Endothelial cell of umbilical vein (primary cell): ENCODE data around the gene PPP1R12C. TPM values are rescaled to one million over a fixed set of nuclear protein-coding genes. Genes with fewer than 3 reads are reported as not detected.
"Not testable (repeated sequence)": the region's sequence is repeated elsewhere in the genome, so short reads cannot be mapped to it uniquely, and the experiment has no call there.

Experiments
- BruUV-seq: library from RNA; stranded (reverse); fragments of 400-500 nt; replicated peaks from 2 replicates; lab custom pipeline; 2021; lab: Mats Ljungman, UMichigan
- CTCF ChIA-PET: fragments of 300-600, 350-600 bp; sonication (Branson Sonifier 250); formaldehyde crosslinking; loops from one replicate; lab custom pipeline; 2021; ENCODE audit warnings: antibody characterized with exemption, inconsistent platforms; lab: Charles Lee
- POLR2A ChIA-PET: fragments of 300-600, 350-600 bp; sonication (Branson Sonifier 250); formaldehyde crosslinking; loops from one replicate; lab custom pipeline; 2021; ENCODE audit warnings: antibody characterized with exemption, inconsistent platforms; lab: Charles Lee
- DNase-seq: peaks from one replicate; pipeline ENCODE4 v3.0.0-alpha.2; 2011; ENCODE audit warnings: low read depth, low spot score
- FAIRE-seq: peaks from 2 replicates; lab custom pipeline; 2011; peaks lifted over from hg19 to GRCh38; lab: Jason Lieb, UNC
- H2AFZ ChIP-seq: 2 replicates; pipeline ENCODE4 v1.6.0; 2012; ENCODE audit warnings: low read depth, low read length, control low read depth, inconsistent platforms
- H3K27ac ChIP-seq: 2 replicates; pipeline ENCODE4 v1.5.1; 2011; ENCODE audit warnings: low read depth, mild to moderate bottlenecking, control low read depth, low read length, moderate library complexity; ENCODE audit not compliant: insufficient read depth
- H3K27me3 ChIP-seq, 2 experiments: 2 replicates each; pipeline versions ENCODE4 v1.6.0 to v1.6.1; 2011; ENCODE audit warnings: low read length in 2 of 2, mixed read lengths in 1 of 2; ENCODE audit not compliant: control insufficient read depth in 2 of 2, insufficient read depth in 2 of 2
- H3K36me3 ChIP-seq, 2 experiments: 2 replicates in 1 of 2; 3 replicates in 1 of 2; pipeline ENCODE4 v1.5.1; 2011; ENCODE audit warnings: low read length in 2 of 2, mild to moderate bottlenecking in 1 of 2, moderate library complexity in 1 of 2; ENCODE audit not compliant: control insufficient read depth in 2 of 2, insufficient read depth in 2 of 2; ENCODE audit errors: extremely low read depth in 1 of 2
- H3K4me1 ChIP-seq: 3 replicates; pipeline ENCODE4 v1.5.1; 2011; ENCODE audit warnings: mild to moderate bottlenecking, low read length; ENCODE audit not compliant: control insufficient read depth, insufficient read depth; ENCODE audit errors: extremely low read depth
- H3K4me2 ChIP-seq: 2 replicates; pipeline ENCODE4 v1.6.1; 2011; ENCODE audit warnings: low read length, control low read depth, mixed read lengths; ENCODE audit not compliant: insufficient read depth
- H3K4me3 ChIP-seq, 3 experiments: fragments of 200-600 bp in 1 of 3; sonication (generic), shearing (Covaris generic) in 1 of 3; replicated peaks in 1 of 3; 2 replicates each; pipeline ENCODE4 v1.5.1; 2011 to 2016; ENCODE audit warnings: control low read depth in 3 of 3, low read length in 3 of 3, mild to moderate bottlenecking in 2 of 3, inconsistent platforms in 1 of 3, low read depth in 1 of 3, moderate library complexity in 1 of 3; ENCODE audit not compliant: insufficient read depth in 1 of 3
- H3K79me2 ChIP-seq: 2 replicates; pipeline ENCODE4 v1.6.0; 2012; ENCODE audit warnings: low read length, inconsistent platforms; ENCODE audit not compliant: control insufficient read depth, insufficient read depth
- H3K9ac ChIP-seq: replicated peaks from 2 replicates; pipeline ENCODE3; 2011; ENCODE audit warnings: low read length, control low read depth; ENCODE audit not compliant: insufficient read depth; ENCODE audit errors: extremely low read depth
- H3K9me1 ChIP-seq: replicated peaks from 3 replicates; pipeline ENCODE4 v1.6.0; 2011; ENCODE audit warnings: mild to moderate bottlenecking, low read length; ENCODE audit not compliant: control insufficient read depth, insufficient read depth; ENCODE audit errors: extremely low read depth
- H3K9me3 ChIP-seq: replicated peaks from 2 replicates; pipeline ENCODE4 v1.5.1; 2012; ENCODE audit warnings: low read length, inconsistent platforms; ENCODE audit not compliant: control insufficient read depth, insufficient read depth
- H4K20me1 ChIP-seq: replicated peaks from 2 replicates; pipeline ENCODE3; 2011; ENCODE audit warnings: mild to moderate bottlenecking, low read length; ENCODE audit not compliant: control insufficient read depth, insufficient read depth; ENCODE audit errors: extremely low read depth
- EZH2 ChIP-seq: IDR thresholded peaks from 2 replicates; pipeline ENCODE4 v1.6.1; 2012; ENCODE audit warnings: borderline replicate concordance, low read depth, mild to moderate bottlenecking, moderate library complexity, low read length, inconsistent platforms; ENCODE audit not compliant: severe bottlenecking
- FOS ChIP-seq: IDR thresholded peaks from 2 replicates; pipeline ENCODE4 v1.6.1; 2011; ENCODE audit warnings: mild to moderate bottlenecking, low read length, moderate library complexity, borderline replicate concordance; ENCODE audit not compliant: insufficient read depth
- GATA2 ChIP-seq: IDR thresholded peaks from 2 replicates; pipeline ENCODE4 v1.7.0; 2011; ENCODE audit warnings: low read depth, mild to moderate bottlenecking, moderate library complexity, mixed read lengths, low read length; ENCODE audit not compliant: insufficient read length, insufficient read depth
- JUN ChIP-seq: IDR thresholded peaks from 2 replicates; pipeline ENCODE4 v1.6.1; 2011; ENCODE audit warnings: borderline replicate concordance, low read depth; ENCODE audit not compliant: insufficient read length, insufficient read depth
- MYC ChIP-seq: IDR thresholded peaks from one replicate; pipeline ENCODE4 v1.6.1; 2011; ENCODE audit warnings: mild to moderate bottlenecking, low read depth, low read length
- POLR2A ChIP-seq: IDR thresholded peaks from 2 replicates; pipeline ENCODE4 v1.6.1; 2012; ENCODE audit warnings: low read depth, mild to moderate bottlenecking, control low read depth, low read length
- POLR2AphosphoS5 ChIP-seq: IDR thresholded peaks from 2 replicates; pipeline ENCODE4 v1.6.1; 2012; ENCODE audit warnings: low read depth, mild to moderate bottlenecking, control low read depth, low read length, moderate library complexity; ENCODE audit not compliant: insufficient read depth
- dilution Hi-C: fragments of 300-500 bp; cut with MboI; formaldehyde crosslinking; loops from one replicate; pipeline ENCODE4 v1.15.0; 2019; ENCODE audit warnings: low sequenced_read_pairs; ENCODE audit not compliant: extremely low pct_ligation_motif_present
- intact Hi-C: fragments of 100-400 bp; cut with micrococcal nuclease; formaldehyde crosslinking; loops from one replicate; pipeline ENCODE4 v1.10.0; 2022
- polyA plus RNA-seq, 4 experiments: library from polyadenylated mRNA; depleted of rRNA in 3 of 4; stranded (reverse) in 3 of 4; unstranded in 1 of 4; fragments of >200 nt; gene quantifications; 2 replicates each; pipeline versions ENCODE4 v1.2.1 to v1.2.3, GENCODE V29; 2011 to 2012; ENCODE audit warnings: missing spikeins in 1 of 4
- total RNA-seq: library from RNA; stranded (reverse); gene quantifications from 2 replicates; pipeline ENCODE4 v1.2.3, GENCODE V29; 2021
- TF ChIP-seq, protein P1 (sequence below), 2 donors: IDR thresholded peaks; 1 replicate in 1 of 2; 2 replicates in 1 of 2; pipeline ENCODE4 v1.5.1; 2011; ENCODE audit warnings: low read length in 2 of 2, mild to moderate bottlenecking in 2 of 2, moderate library complexity in 2 of 2, control low read depth in 1 of 2, inconsistent platforms in 1 of 2, low read depth in 1 of 2; ENCODE audit not compliant: insufficient read depth in 1 of 2; ENCODE audit errors: extremely low read depth in 1 of 2
- TF ChIP-seq, protein P2 (sequence below): IDR thresholded peaks from 2 replicates; pipeline ENCODE4 v1.6.1; 2011; ENCODE audit not compliant: insufficient read depth, insufficient read length

PPP1R12C gene
- total and polyA plus RNA-seq, 2 donors (not counting 3 experiments of a cell fraction or from before 2014, with no cell fraction given): 69.5 to 149 TPM

DNA sequence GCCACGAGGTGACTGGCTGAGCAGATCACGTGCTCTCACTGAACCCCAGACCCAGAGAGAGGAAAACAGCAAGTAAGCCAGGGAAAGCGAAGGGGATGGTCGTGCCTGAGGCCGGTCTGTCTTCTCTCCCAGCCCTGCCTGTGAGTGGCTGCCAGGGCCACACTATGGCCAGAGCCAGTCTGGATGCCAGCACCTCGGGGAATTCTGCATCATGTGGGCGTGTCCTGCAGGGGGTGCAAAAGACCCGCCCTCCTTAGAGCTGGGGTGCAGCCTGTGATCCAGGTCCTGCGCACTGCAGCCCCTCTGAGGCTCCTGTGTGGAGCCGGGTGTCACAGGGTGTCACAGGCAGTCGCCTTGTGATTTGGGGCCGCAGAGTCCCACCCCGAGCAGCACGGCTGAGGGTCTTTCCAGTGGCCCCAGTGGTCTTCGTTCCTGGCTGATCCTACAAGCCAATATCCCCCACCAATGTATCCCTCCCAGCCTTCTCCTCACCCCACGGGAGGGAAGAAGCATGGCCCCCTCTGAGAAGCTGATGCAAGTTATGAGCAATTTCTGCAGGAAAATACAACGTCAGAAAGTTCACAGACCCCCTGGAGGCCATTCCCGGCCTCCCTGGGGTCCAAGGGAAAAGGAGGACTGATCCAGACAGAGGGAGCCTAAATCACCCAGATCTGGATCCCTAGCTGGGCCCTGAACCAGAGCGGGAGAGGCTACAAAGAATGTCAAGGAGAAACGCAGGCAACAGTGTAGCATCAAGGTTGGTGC lies 7.7 kb downstream of the PPP1R12C start:
- peaks cover 42% of the 10 kb centered on the region for H3K79me2 ChIP-seq
- H3K36me3 ChIP-seq: peaks cover 2 to 4% of the 10 kb centered on the region in 2 experiments
- DNase-seq (no peak), FAIRE-seq (no peak)
- no peaks in the 10 kb centered on the region for H3K27me3 ChIP-seq
- no peak overlapping the region for H3K9ac ChIP-seq
- no peak overlapping the region for H3K4me2 ChIP-seq
- dilution Hi-C loops: no loop called here
- no peaks in the 10 kb centered on the region for H4K20me1 ChIP-seq
- H3K27ac ChIP-seq: no peak overlapping the region
- no peaks in the 10 kb centered on the region for H3K9me1 ChIP-seq
- H2AFZ ChIP-seq: no peak overlapping the region
- CTCF ChIA-PET: no interaction called here
- H3K9me3 ChIP-seq: no peaks in the 10 kb centered on the region
- H3K4me1 ChIP-seq: no peaks in the 10 kb centered on the region
- intact Hi-C loops: no loop called here
- no TSS peak for BruUV-seq
- TF ChIP-seq, protein P1, sequence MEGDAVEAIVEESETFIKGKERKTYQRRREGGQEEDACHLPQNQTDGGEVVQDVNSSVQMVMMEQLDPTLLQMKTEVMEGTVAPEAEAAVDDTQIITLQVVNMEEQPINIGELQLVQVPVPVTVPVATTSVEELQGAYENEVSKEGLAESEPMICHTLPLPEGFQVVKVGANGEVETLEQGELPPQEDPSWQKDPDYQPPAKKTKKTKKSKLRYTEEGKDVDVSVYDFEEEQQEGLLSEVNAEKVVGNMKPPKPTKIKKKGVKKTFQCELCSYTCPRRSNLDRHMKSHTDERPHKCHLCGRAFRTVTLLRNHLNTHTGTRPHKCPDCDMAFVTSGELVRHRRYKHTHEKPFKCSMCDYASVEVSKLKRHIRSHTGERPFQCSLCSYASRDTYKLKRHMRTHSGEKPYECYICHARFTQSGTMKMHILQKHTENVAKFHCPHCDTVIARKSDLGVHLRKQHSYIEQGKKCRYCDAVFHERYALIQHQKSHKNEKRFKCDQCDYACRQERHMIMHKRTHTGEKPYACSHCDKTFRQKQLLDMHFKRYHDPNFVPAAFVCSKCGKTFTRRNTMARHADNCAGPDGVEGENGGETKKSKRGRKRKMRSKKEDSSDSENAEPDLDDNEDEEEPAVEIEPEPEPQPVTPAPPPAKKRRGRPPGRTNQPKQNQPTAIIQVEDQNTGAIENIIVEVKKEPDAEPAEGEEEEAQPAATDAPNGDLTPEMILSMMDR (IDR thresholded peaks at IDR 0.05; ENCODE audit: extremely low read depth in 1 of 2, insufficient read depth in 1 of 2, low read depth in 1 of 2, low read length in 2 of 2): no peak
- TF ChIP-seq EZH2 (no peak), MYC (no peak), POLR2AphosphoS5 (no peak), FOS (no peak), GATA2 (no peak), POLR2A (no peak), JUN (no peak)
- TF ChIP-seq, protein P2, sequence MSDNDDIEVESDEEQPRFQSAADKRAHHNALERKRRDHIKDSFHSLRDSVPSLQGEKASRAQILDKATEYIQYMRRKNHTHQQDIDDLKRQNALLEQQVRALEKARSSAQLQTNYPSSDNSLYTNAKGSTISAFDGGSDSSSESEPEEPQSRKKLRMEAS: no peak
- POLR2A ChIA-PET: no interaction called here
- no peak overlapping the region for H3K4me3 ChIP-seq

DNA sequence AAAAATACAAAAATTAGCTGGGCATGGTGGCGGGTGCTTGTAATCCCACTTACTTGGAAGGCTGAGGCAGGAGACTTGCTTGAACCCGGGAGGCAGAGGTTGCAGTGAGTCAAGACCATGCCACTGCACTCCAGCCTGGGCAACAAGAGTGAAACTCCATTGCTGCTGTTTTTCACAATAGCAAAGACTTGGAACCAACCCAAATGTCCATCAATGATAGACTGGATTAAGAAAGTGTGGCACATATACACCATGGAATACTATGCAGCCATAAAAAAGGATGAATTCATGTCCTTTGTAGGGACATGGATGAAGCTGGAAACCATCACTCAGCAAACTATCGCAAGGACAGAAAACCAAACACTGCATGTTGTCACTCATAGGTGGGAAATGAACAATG lies 10.2 kb downstream of the PPP1R12C start:
- H3K9me3 ChIP-seq, DNase-seq, H3K36me3 ChIP-seq, H3K4me3 ChIP-seq, FAIRE-seq, intact Hi-C loops, H3K27me3 ChIP-seq, H4K20me1 ChIP-seq, H3K9ac ChIP-seq, H3K4me1 ChIP-seq, H2AFZ ChIP-seq, CTCF ChIA-PET, POLR2A ChIA-PET, H3K9me1 ChIP-seq, BruUV-seq, dilution Hi-C loops, H3K4me2 ChIP-seq, H3K27ac ChIP-seq: not testable (repeated sequence)
- H3K79me2 ChIP-seq: peaks cover 19% of the 10 kb centered on the region
